ENCODE data around the gene TMEM86A.

DNA sequence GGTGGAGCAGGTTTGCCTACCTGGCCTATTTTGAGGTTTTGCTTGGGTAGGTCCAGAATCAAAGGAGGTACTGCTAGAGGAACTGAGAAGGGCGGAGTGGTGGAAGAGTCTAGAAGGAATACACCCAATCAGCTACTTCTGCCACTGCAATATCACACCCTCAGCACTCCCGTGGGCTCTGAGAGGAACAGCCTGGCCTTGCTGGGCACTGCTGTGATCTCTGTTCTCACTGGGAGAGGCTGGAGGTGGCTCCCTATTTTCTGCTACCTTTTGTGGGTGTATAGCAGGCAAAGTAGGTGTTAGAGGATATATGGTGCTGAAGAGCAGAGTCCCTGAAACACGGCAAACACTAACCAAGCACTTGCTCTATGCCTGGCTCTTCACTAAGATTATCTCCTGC is 52.4 kb downstream of the TMEM86A start:
- TF ChIP-seq CTCF (IDR thresholded peaks at IDR 0.05; ENCODE audit: low read depth, low read length) (no peak), EZH2phosphoT487 (IDR thresholded peaks at IDR 0.05; ENCODE audit: low read depth) (no peak)
